Measurements from ENCODE around the gene CAPN8. TPM values are rescaled to one million over a fixed set of nuclear protein-coding genes. Genes with fewer than 3 reads are reported as not detected.

CAPN8 gene
- total RNA-seq, 1 experiment from 2014 or later = not detected

- peak; percentile 87 for DNase-seq (ENCODE audit: low read depth)
Observed at GRCh38 chr1:223702735-223703667, 37.5 kb upstream of the CAPN8 start.

GRCh38 chr1:223700942-223701637 is 35.6 kb upstream of the CAPN8 start:
- DNase-seq (ENCODE audit: low read depth) = peak; percentile 98

- peak; percentile 50 for DNase-seq (ENCODE audit: low read depth)
Observed at GRCh38 chr1:223700388-223700918, 35.0 kb upstream of the CAPN8 start.

- DNase-seq (ENCODE audit: low read depth) = no peak
Observed at GRCh38 chr1:223695941-223696340, 30.4 kb upstream of the CAPN8 start.

GRCh38 chr1:223695014-223695548 is 29.6 kb upstream of the CAPN8 start:
- no peak for DNase-seq (ENCODE audit: low read depth)

- DNase-seq (ENCODE audit: low read depth) = no peak
Observed at GRCh38 chr1:223691121-223691520, 25.6 kb upstream of the CAPN8 start.

GRCh38 chr1:223684488-223684792 is 18.9 kb upstream of the CAPN8 start:
- no peak for DNase-seq (ENCODE audit: low read depth)

- peak; percentile 40 for DNase-seq (ENCODE audit: low read depth)
Observed at GRCh38 chr1:223683586-223684487, 18.3 kb upstream of the CAPN8 start.

GRCh38 chr1:223682502-223682901 is 17.0 kb upstream of the CAPN8 start:
- no peak for DNase-seq (ENCODE audit: low read depth)

- no peak for DNase-seq (ENCODE audit: low read depth)
Observed at GRCh38 chr1:223680188-223680587, 14.7 kb upstream of the CAPN8 start.

GRCh38 chr1:223678841-223679240 is 13.3 kb upstream of the CAPN8 start:
- DNase-seq (ENCODE audit: low read depth) = no peak

- peak; percentile 19 for DNase-seq (ENCODE audit: low read depth)
Observed at GRCh38 chr1:223674119-223674890, 8.8 kb upstream of the CAPN8 start.

GRCh38 chr1:223670458-223671159 is 5.1 kb upstream of the CAPN8 start:
- DNase-seq (ENCODE audit: low read depth) = peak; percentile 42

GRCh38 chr1:223669003-223669795 is 3.7 kb upstream of the CAPN8 start:
- DNase-seq (ENCODE audit: low read depth) = no peak

- DNase-seq (ENCODE audit: low read depth) = peak; percentile 41
Observed at GRCh38 chr1:223667484-223668182, 2.1 kb upstream of the CAPN8 start.

GRCh38 chr1:223664106-223664505 is 1.4 kb downstream of the CAPN8 start:
- DNase-seq (ENCODE audit: low read depth) = no peak

GRCh38 chr1:223662943-223663342 is 2.6 kb downstream of the CAPN8 start:
- DNase-seq (ENCODE audit: low read depth) = no peak

GRCh38 chr1:223659711-223660110 is 5.8 kb downstream of the CAPN8 start:
- DNase-seq (ENCODE audit: low read depth) = no peak

- no peak for DNase-seq (ENCODE audit: low read depth)
Observed at GRCh38 chr1:223657978-223658377, 7.5 kb downstream of the CAPN8 start.

Measured in RPMI7951 (cell line).